Activated CD4-positive, alpha-beta T cell treated with anti-CD3 and anti-CD28 coated beads, Interleukin-2, amount 50 U/mL, for 48 hours (primary cell): Measurements from ENCODE around the gene NFIA.
"Not testable (repeated sequence)": the region's sequence is repeated elsewhere in the genome, so short reads cannot be mapped to it uniquely, and the experiment has no call there.

Experiments used
- DNase-seq, 2 experiments: peaks; one replicate each; pipeline ENCODE4 v3.0.0-alpha.2; 2020

NFIA gene

DNA sequence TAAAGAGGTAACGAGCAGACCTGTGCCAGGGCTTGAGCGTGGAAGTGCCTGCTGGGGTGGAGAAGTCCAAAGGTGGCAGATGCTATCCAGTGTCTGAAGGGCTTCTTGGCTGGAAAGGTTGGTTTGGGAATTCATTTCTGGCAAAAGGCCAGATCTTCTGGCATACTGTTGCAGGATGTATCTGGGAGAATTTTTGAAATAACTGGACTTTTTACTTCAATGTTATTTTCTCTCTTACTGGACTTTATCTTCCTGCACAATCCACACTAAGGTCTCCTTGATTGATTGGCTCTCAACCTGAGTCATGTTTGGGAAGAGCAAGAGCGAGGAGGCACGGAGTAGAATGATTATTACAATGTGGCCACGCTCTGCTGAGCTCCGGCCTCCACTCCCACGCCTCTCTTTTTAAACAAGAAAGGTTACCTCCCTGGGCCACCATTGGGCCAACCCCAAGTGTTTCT is 364.2 kb downstream of the NFIA start:
- no peak for DNase-seq

DNA sequence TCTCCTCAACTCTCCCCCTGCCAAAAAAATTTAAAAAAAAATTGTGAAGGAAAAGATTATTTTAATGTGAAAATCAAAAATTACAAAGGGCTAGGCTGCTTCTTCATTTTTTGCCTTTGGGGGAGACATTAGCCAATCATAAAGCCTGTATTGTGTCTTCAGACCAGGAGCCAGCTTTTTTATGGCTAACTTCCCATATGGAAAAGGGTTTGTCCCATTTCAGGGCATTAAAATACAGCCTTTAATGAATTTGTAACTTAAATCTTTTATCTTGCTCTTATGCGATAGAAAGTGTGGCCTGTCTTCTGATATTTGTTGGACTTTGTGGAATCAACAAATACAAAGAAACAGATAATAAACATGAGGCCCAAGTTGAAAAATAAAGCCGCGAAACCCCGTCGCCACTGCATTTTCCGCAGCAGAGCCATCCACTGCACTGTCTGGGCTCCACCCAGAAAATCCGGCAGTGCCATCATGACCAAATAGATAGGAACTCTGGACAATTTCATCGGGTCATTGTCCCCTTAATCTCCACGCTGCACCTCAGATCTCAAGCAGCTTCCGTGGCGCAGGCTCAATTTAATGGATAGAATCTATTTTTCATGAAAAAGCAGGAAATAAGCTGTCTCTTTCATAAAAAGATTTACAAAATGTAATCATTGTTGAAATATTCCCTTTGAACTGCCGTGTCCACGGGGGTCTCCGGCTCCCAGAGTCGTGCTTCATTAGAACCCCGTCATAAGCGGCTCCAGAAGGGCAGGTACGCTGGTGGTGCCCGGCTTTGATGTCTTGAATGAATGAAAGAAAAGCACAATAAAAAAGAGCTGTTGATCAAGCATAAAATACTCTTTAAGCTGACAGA is 365.0 kb downstream of the NFIA start:
- no peak for DNase-seq

DNA sequence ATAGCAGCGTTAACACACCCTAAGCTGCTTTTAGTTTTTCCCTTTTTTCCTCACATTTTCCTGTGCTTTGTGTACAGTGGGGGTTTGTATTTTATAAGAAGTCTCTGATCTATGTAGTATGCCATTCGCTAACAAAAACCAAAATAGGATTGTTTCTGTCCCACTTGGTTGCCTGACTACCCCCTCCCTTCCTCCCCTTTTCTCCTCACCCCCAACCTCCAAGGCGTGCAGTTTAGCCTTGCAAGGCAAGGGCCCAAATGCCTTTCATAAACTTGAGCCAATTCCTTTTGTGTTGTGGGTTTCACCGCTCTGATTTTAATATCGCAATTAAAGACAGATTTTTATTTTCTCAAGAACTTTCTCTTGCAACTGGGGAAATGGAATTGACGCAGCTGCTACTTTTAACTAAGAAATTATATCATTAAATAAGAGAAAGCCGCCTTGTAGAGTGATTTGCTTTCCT is 365.6 kb downstream of the NFIA start:
- no peak for DNase-seq

DNA sequence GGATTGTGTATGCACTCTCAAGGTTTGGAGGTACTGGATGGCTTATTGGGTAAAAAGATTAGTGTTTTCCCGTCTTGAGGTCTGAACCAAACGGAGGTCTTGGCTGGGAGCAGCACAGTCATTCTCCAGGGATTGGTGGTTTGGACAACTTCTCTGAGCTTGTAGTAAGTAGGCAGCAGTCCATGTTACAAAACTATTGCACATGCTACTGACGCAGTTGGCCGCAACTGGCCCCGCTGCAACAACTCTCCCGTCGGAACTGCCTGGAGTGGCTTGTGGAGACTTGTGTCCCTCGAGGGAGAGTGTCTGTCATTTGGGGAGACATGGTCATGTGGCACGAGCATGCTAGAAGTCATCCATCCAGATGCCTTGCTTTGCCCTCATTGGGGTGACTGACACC is 366.6 kb downstream of the NFIA start:
- DNase-seq = no peak

DNA sequence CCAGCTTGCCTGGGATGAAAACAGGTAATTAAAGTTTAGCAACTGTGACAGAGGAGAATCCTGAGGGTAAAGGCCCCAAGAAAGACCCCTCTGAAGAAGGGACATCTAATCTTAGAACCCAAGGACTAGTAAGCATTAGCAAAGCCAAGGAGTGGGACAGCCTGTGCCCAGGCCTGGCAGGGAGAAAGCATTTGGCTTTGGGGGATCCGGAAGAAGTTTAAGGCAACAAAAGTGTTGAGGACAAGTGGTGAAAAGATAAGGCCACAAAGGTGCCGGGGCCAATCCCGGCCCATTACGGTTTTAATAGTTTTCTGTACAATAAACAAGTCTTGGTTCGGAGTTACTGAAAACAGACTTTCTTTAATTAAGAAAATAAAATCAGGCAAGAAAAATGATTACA is 367.0 kb downstream of the NFIA start:
- no peak for DNase-seq

DNA sequence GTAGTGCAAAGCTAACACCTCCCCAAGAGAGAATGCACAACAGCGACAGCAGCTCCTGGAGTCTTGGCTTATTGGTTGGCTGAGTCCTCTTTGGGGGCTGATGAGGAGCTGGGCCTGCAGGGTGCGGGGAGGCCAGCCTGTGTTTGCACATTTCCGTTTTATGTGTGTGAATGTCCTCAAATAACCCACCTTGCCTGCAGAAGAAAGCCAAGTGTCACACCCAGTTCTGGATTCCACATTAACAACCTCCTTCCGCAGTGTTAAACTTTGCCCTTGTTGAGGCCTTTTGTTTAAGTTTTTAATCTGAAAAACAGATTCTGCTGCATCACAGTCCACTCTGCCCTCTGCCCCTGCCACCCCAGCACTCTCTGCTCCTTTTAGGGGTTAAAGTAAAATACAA is 368.1 kb downstream of the NFIA start:
- no peak for DNase-seq

DNA sequence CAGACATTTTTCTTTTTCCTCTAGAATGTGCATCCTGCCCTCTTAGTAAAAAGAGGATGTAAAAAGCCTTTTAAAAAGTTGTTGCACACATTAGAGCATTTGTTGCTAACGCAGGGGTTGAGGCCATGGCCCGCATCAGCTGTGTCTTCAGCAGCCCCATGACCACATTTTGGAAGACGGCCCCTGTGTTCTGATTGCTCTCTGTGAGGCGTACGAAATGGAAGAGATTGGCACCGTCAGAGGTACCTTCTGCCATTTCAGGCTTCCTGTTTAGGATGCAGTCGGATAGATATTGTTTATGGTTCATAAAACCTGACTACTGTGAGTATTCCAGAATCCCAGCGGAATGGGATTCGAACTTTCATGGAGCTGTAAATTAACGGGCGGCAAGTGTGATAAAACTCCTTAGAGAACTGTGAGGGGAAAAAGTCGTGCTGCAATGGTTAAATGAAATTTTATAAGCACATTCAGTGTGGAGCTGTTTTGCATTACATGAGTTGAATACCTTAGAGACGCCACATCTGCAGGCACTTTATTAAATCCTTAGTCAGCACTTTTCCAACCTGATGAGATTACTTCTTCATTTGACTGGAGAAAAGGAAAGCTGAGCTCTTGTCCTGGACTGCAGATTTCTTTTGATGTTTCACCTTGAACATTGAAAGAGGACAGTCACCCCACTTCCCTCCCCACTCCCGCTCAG is 368.7 kb downstream of the NFIA start:
- no peak for DNase-seq

DNA sequence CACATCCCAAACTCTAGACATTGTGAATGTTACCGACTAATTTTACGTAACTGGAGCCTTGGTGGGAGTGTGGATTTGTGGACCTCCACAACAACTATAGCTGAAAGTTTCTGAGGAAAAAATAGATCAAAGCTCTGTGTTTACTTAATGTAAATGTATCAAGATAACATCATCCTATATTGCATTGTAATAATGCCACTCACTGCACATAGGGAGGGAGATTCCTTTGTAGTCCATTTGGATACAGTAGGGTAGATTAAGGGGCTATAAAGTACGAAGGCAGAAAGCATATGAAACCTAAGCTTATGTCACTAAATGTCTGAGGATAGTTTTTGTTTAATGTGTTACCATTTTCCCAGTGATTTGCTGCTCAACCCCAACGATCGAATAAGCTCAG is 369.2 kb downstream of the NFIA start:
- no peak for DNase-seq

DNA sequence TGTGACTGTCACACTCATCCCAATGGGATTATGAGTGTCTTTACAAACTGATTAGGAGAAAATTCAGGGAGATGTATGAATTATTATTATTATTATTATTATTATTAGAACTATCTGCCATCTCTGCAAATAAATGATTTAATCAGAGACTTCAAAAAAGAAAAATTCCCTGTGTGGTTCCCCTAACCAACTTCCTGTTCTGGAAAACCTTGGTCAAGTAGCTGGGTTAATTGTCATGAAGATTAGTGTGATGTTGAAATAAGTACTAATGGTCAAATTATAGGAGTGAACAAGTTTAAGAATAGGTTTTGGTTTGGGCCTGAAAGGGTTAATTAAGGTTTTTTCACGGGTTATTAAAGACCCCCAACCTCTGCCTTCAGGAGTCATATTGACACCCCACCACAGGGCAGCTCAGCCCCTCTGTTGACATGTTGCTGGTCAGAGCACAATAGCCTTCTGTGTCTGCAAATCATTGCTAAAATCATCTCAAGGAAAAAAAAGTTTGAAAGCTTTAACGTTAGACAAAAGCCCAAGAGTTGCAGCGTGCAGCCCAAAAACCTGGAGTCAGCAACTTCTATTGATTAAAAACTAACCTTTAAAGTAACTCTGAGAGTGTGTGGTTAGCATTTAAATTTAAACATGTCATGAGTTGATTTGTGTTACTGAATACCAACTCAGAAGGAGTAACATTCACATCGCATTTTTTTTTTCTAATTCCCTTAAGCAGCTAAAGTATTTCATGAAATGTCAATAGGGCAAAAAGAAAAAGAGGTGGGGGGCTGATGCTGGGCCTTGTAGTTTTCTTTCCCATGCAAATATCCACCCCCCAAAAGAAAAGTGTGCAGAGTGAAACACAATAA is 370.0 kb downstream of the NFIA start:
- DNase-seq = no peak

DNA sequence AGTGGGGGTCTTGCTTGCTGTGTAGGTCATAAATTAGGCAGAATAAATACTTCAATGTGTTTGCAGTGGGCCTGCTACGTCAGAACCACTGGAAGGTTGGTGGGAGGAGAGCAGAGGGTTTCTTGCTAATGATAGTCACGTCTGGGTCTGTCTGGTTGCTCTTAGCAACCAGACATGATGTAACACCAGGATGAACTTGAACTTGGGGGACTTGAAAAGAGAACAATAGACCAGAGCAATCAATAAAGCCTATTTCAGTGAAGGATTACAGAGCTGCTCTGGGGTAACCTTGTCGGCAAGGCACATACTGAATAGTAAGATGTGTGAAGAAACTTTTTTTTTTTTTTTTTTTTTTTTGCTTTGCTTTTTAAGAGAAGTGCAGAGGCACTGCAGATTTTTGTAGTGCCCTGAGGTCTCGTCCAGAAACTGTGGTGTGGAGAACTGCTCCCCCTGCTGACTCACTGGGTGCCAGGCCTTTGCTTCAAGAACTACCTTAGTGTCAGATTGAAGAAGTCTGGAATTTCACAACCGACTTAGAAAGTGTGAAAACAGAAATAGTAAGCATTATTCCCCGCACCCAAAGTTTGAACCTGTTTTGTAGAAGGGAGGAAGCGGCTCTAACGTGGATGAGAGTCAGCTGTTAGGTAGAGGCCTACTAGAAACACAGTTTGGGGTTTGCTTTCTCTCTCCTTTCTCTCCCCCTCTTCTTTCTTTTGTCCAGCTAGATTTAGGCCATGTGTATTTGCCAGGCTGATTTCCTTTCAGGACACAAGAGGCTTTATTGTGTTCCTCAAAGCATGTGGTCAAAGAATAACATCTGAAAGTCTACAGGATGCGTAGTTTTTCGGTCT is 371.0 kb downstream of the NFIA start:
- DNase-seq = peak; percentile 71 to 78

DNA sequence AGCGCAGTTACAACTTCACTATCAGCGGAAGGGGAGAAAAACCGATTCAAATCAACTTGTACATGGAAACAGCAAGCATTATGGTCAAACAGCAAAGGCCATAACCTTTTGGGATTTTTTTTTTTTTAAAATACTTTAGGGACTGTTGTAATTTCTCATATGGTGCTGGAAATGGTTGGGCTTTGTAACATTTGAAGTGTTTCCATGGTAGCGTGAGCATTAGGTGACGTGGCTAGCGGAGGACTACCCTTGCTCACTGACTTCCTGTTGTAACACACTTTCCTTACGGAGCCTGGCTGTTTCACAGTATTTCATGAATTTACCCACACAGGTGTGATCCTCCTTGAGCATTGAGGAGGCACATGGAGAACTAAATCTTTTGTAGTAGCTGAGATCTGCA is 373.0 kb downstream of the NFIA start:
- DNase-seq = no peak

DNA sequence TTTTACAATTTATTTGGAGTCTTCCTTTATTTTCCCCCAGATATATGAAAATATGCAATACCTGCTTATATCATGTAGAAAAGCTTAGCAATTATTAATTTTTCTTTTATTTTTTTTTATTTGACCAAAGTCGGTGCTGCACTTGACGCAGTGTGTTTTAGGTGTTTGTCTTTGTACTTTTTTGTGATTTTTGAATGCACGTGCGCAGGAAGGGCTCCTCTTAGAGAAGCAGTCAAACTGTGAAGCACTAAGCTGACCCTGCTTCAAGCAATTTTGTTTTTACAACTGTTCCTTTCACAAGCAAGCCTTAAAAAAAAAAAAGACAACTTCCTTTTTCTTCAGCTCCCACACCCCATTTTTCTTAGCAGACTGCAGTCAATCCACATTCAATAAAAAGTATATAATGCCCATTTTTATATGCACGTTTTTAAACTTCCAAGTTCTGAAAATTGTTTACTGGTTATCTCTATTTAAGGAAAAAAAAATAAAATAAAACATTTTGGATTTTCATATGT is 375.2 kb downstream of the NFIA start:
- no peak for DNase-seq

DNA sequence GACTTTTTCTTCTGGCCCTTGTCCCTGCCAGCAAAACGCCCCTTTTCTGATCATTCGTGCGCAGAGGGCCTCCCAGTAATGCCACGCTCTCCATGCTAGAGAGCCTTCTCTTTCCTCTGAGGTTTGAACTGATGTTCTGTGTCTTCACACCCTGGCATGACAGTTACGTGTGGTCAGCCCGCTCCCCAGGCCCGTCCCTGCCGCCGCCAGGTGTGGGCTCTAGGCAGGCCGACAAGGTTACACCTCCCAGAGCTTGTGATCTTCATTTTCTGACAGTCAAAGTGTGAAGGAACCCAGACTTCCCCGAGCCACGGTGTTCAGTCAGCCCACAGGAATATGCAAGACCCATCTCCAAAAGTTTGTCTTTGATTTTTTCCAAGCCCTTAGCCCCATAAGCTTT is 377.0 kb downstream of the NFIA start:
- DNase-seq = no peak

DNA sequence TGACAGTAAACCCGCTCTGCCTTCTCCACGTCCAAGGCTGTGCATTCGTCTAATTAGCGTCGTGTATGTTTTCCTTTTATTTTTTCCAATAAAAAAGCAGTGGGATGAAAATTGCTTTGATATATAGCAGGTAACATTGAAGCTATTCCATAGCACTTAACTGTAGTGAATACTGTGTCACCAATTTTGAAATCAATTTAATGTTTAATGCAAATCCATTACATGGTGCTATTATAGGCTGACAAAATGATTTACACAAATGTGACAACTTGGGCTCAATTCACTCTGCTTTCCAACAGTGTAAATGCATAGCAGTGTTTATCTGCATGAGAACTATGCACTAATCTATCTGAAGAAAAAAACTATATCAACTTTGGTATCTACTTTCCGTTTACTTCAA is 377.8 kb downstream of the NFIA start:
- DNase-seq = no peak

DNA sequence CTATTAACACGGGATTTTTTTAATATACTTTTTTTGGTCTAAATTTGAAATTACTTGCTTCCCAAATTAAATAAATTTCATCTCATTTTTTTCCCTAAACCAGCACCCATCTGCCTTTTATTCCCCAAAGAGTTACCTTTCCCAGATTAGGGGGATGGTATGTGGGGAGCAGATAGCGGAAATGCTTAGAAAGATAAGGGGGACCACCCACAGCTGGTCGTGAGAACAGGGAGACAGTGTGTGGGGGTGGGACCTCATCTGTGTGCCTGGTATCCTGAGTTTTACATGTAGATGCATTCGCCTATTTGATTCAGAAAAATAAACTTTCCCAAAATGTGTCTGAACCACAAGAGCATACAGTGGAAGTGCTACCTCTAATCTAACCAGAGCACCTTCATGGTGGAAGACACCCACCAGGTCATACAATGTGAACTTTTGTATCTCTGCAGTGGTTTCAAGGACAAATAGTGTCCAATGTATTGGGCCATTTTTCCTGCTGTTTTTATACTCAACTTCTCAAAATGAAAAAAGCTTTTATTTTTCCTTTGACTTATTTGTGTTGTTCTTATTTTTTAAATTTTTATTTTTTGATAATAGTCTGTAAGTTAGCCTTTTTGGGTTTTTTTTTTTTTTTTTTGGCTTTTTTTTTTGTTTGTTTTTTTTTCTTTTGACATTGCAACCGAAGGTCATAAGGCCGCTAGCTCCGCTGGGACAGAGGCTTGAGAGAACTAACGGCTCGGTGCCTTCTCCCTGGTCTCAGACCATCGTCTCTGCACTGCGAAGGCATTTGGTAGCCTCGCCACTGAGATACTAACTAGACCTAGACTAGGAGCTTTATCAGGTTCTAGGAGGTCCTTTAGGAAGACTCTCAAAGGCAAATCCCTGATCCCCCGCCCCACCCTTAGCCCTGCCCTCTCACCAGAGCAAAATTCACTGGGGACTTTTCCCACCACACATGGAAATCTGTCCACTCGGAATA is 379.3 kb downstream of the NFIA start:
- no peak for DNase-seq

DNA sequence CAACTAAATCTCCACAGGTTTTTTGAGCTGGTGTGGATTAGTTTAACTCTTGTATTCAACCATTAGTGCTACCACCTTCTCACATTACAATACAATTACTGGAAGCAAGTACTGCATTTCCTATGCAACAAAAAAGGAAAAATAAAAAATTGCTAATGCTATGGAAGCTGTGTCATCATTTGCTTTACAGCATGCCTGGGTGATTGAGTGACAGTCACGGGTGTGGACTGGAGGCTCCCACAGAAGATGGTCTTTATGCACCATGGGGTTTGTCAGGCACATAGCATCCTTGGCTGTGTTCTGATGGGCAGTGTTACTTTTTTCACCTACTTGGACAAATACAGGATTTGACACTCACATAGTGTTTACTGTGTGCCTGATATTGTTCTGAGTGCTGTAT is 380.3 kb downstream of the NFIA start:
- DNase-seq = no peak

DNA sequence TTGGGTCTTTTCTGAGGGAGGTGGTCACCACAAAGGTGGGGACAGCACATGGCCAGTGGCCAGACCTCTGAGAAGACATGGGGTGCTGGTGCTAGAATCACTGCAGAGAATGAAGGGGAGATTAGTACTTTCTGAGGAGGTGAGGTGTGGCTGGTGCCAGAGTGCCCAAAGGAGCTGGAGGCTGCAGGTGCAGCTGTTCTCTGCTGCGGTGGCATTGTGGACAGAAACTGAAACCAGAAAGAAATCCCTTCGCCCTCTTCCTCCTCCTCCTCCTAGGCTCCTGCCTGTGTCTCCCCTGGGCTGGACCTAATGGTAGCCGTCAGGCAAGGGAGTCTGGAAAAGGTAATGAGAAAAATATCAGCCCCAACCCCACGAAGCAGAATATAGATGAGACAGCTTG is 380.9 kb downstream of the NFIA start:
- DNase-seq = no peak

DNA sequence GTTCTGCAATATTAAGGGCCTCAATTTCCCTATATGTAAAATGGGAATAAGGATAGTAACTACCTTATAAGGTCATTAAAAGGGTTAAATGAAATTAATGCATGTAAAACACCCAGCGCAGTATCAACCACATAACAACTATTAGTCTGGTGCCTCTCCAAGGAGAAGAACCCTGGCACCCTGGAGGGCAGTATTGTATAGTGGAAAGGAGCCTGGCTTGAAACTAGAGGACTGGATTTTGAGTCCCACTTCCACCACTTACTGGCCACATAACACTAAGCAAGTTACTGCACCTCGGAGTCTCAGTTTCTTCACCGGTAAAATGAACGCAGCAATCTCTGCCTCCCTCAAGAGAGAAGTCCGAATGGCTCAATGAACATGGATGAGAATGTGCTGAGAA is 385.5 kb downstream of the NFIA start:
- DNase-seq = not testable (repeated sequence)

DNA sequence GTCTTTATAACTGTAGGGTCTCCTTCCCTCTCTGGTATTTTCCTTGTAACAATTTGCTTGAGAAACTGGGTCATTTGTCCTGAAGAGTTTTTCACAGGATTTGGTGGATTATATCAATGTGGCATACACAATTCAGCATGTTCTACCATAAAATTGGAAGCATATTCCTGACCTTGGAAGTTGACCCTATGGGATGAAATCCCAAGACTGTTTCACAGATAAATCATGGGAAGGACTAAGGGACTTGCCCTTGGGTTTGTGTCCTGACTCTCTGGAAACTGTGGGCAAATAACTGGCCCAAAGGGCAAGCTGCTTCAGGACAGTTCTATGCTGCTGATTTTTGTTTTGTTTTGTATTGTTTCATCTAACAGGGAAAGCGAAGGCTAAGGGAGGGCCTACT is 387.0 kb downstream of the NFIA start:
- no peak for DNase-seq

DNA sequence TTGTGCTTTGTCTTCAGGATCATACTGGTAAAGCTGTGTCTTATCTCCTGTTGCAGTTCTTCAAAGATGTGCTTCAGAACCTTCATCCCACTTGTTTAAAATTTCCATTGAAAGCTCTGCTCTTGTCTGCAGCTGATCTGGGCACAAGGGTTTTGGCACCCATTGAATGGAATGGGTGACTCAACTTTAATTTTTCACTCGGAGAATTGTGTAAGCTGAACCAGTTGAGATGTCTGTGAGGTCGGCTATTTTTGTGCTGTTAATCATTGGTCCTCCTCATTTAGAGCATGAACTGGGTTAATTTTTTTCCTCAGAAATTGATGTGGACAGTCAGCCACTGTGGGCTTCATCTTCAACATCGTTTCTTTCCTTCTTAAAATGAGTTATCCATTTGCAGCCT is 390.5 kb downstream of the NFIA start:
- no peak for DNase-seq

DNA sequence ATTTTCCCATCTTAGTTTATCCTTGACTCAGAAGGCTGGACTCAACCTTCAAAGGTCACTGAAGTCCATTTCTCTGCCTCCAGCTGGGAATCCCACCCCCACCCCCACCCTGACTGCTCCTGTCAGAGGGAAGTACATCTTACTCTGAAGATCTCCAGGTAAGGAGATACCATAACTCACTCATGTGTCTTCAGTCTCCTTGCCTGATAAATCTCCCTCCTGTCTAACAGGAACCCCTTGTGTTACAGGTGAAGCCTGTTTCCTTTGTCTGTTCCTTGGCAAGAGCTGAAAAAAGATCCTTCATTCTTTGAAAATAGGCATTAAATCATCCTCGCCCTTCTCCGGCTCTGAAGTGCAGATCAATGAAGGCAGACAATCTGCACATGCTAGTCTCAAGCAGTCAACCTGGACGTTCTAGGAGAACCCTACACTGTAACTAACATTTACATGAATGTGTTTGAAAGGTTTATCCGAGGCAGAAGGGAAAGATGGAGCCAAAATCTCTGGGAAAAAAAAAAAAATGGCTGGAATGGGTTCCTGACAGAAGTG is 392.0 kb downstream of the NFIA start:
- no peak for DNase-seq
